ENCODE results near the gene SEC61A2.

DNA sequence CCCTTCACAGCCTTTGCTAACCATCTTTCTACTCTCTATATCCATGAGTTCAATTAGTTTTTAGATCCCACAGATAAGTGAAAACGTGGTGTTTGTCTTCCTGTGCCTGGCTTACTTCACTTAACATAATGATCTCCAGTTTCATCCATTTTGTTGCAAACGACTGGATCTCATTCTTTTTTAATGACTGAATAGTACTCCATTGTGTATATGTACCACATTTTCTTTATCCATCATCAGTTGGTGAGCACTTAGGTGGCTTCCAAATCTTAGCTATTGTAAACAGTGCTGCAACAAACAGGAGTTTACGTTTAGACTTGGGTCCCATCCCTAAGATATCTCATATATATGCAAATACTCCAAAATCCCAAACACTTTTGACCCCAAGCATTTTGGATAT is 75.6 kb downstream of the SEC61A2 start:
- TF ChIP-seq, protein P1, sequence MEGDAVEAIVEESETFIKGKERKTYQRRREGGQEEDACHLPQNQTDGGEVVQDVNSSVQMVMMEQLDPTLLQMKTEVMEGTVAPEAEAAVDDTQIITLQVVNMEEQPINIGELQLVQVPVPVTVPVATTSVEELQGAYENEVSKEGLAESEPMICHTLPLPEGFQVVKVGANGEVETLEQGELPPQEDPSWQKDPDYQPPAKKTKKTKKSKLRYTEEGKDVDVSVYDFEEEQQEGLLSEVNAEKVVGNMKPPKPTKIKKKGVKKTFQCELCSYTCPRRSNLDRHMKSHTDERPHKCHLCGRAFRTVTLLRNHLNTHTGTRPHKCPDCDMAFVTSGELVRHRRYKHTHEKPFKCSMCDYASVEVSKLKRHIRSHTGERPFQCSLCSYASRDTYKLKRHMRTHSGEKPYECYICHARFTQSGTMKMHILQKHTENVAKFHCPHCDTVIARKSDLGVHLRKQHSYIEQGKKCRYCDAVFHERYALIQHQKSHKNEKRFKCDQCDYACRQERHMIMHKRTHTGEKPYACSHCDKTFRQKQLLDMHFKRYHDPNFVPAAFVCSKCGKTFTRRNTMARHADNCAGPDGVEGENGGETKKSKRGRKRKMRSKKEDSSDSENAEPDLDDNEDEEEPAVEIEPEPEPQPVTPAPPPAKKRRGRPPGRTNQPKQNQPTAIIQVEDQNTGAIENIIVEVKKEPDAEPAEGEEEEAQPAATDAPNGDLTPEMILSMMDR (IDR thresholded peaks at IDR 0.05) = no peak
- no peak for TF ChIP-seq EZH2phosphoT487 (IDR thresholded peaks at IDR 0.05)

Measured in neural progenitor cell (in vitro differentiated cells).